ENCODE data around the gene MUC2.

Gene MUC2

GRCh38 chr11:1121813-1122663, 47.4 kb downstream of the MUC2 start:
- DNase-seq (ENCODE audit: low read depth in 2 of 2), result no peak

DNA sequence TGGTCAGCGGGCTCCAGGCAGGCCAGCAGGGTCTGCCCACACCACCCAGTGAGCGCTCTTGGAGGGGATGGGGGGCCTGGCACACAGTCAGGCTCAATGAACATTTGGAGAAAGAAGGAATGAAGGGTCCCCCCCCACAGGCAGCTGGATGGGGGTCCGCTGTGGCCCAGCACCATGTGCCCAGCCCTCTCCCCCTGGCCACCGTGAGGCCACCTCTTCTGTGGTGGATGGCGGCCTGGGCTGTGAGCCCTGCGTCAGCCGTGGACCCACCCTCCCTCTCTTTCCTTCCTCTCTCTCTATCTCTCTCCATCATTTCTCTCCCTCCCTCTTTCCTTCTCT, 48.0 kb downstream of the MUC2 start:
- DNase-seq (ENCODE audit: low read depth in 2 of 2), result no peak

GRCh38 chr11:1123970-1124369, 49.3 kb downstream of the MUC2 start:
- DNase-seq (ENCODE audit: low read depth in 2 of 2), result no peak
